Spleen (tissue), 11 donors: Measurements from ENCODE around the gene NCSTN. TPM values are rescaled to one million over a fixed set of nuclear protein-coding genes. Genes with fewer than 3 reads are reported as not detected.

ENCODE experiments used
- DNase-seq: peaks from one replicate; pipeline ENCODE4 v3.0.0-alpha.2; 2020
- H3K27ac ChIP-seq, 8 donors: fragments of 200-600 bp; sonication (generic) in 7 of 8; 1 replicate in 4 of 8; 2 replicates in 4 of 8; pipeline versions ENCODE4 v1.5.0 to v1.8.0; 2016 to 2021; ENCODE audit warnings: inconsistent platforms in 4 of 8, mild to moderate bottlenecking in 4 of 8, moderate library complexity in 1 of 8
- H3K27me3 ChIP-seq, 7 donors: fragments of 200-600 bp; sonication (generic) in 6 of 7; replicated peaks in 1 of 7; 1 replicate in 4 of 7; 2 replicates in 3 of 7; pipeline versions ENCODE4 v1.5.0 to v1.8.0; 2016 to 2021; ENCODE audit warnings: inconsistent platforms in 3 of 7, mild to moderate bottlenecking in 1 of 7
- H3K36me3 ChIP-seq, 6 donors: fragments of 200-600 bp; sonication (generic) in 5 of 6; 1 replicate in 4 of 6; 2 replicates in 2 of 6; pipeline versions ENCODE4 v1.5.0 to v1.8.0; 2016 to 2021; ENCODE audit warnings: inconsistent platforms in 2 of 6
- H3K4me1 ChIP-seq, 6 donors: fragments of 200-600 bp; sonication (generic) in 5 of 6; 1 replicate in 3 of 6; 2 replicates in 3 of 6; pipeline versions ENCODE4 v1.5.0 to v1.8.0; 2016 to 2021; ENCODE audit warnings: inconsistent platforms in 3 of 6
- H3K4me3 ChIP-seq, 8 donors: fragments of 200-600 bp; sonication (generic) in 7 of 8; 1 replicate in 4 of 8; 2 replicates in 4 of 8; pipeline versions ENCODE4 v1.5.0 to v1.8.0; 2016 to 2021; ENCODE audit warnings: inconsistent platforms in 4 of 8, mild to moderate bottlenecking in 4 of 8, moderate library complexity in 2 of 8
- H3K9me3 ChIP-seq, 8 donors: fragments of 200-600 bp; sonication (generic) in 7 of 8; 1 replicate in 4 of 8; 2 replicates in 4 of 8; pipeline versions ENCODE4 v1.5.0 to v1.8.0; 2016 to 2021; ENCODE audit warnings: inconsistent platforms in 4 of 8
- POLR2A ChIP-seq, 3 donors: fragments of 450-650 bp; IDR thresholded peaks; one replicate each; pipeline ENCODE4 v1.5.1; 2017; ENCODE audit warnings: antibody characterized with exemption in 3 of 3, mild to moderate bottlenecking in 1 of 3
- POLR2AphosphoS5 ChIP-seq, 3 donors: sonication (generic); formaldehyde crosslinking; IDR thresholded peaks; one replicate each; pipeline ENCODE4 v1.5.1; 2017; ENCODE audit warnings: antibody characterized with exemption in 3 of 3
- WGBS, 5 donors: extraction: QIAGEN DNeasy Blood & Tissue Kit in 3 of 5; methylation state at CpG; one replicate each; pipeline versions ENCODE4 v1.1.5 to v1.1.7; 2013 to 2018; 5-methylcytosine and 5-hydroxymethylcytosine counted together
- intact Hi-C: fragments of 100-400 bp; cut with DNase I; formaldehyde crosslinking; loops from one replicate; pipeline ENCODE4 v1.15.0; 2023; ENCODE audit warnings: low total_unique reads
- polyA plus RNA-seq, 3 donors: library from polyadenylated mRNA; stranded (reverse); fragments of 200-250 nt; gene quantifications; one replicate each; pipeline ENCODE4 v1.2.1, GENCODE V29; 2013
- total RNA-seq, 7 donors: library from RNA; depleted of rRNA in 3 of 7; stranded (reverse); fragments of >200 nt in 3 of 7; fragmentation: NEBNext Ultra II Directional in 4 of 7; extraction: Animal tissue kit (Norgen Biotek cat#: 25700) in 4 of 7; gene quantifications; one replicate each; pipeline versions ENCODE4 v1.1.0 to v1.2.1, GENCODE V29; 2016 to 2021
- TF ChIP-seq, protein P1 (sequence below), 11 experiments: fragments of 200-600 bp in 7 of 11; fragments of 450-650 bp in 4 of 11; sonication (generic) in 4 of 11; IDR thresholded peaks in 8 of 11; conservative IDR thresholded peaks in 3 of 11; 1 replicate in 7 of 11; 2 replicates in 4 of 11; pipeline versions ENCODE4 v1.4.0 to v1.8.0; 2016 to 2021; ENCODE audit warnings: antibody characterized with exemption in 11 of 11, inconsistent platforms in 4 of 11, mild to moderate bottlenecking in 1 of 11
- donor health status: healthy with polysubstance abuse.
- donor health status: DM: no; HTN: no; CAD: no; lungs with moderate emphysema.
- donor health status: DM: no; HTN: no; CAD: no.
- donor health status: Bipolar disorder and iron deficiency.
- donor health status: healthy.
- donor health status: DM: no; HTN: no; CAD: no.
- donor health status: DM: yes; HTN: yes; CAD: no.

The NCSTN gene
- total and polyA plus RNA-seq, 10 donors = 36.2 to 109 (median 88.4) TPM

DNA sequence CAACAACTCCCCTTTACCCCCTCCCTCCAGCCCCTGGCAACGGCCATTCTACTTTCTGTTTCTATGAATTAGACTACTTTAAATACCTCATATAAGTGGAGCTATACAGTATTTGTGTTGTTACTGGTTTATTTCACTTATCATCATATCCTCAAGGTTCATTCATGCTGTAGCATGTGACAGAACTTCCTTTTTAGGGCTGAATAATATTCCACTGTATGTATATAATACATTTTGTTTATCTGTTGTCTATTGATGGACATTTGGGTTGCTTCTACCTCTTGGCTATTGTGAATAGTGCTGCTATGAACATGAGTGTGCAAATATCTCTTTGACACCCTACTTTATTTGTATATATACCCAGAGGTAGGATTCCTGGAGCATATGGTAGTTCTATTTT is 25.9 kb downstream of the NCSTN start:
- WGBS, 5 donors = 64 to 74% (median 70%) methylated on average over 1 of the region's 1 CpG
- no peaks in the 10 kb centered on the region for H3K9me3 ChIP-seq
- TF ChIP-seq, protein P1, sequence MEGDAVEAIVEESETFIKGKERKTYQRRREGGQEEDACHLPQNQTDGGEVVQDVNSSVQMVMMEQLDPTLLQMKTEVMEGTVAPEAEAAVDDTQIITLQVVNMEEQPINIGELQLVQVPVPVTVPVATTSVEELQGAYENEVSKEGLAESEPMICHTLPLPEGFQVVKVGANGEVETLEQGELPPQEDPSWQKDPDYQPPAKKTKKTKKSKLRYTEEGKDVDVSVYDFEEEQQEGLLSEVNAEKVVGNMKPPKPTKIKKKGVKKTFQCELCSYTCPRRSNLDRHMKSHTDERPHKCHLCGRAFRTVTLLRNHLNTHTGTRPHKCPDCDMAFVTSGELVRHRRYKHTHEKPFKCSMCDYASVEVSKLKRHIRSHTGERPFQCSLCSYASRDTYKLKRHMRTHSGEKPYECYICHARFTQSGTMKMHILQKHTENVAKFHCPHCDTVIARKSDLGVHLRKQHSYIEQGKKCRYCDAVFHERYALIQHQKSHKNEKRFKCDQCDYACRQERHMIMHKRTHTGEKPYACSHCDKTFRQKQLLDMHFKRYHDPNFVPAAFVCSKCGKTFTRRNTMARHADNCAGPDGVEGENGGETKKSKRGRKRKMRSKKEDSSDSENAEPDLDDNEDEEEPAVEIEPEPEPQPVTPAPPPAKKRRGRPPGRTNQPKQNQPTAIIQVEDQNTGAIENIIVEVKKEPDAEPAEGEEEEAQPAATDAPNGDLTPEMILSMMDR (IDR thresholded peaks at IDR 0.05 in 8 of 11, conservative IDR thresholded peaks at IDR 0.05 in 3 of 11) = no peak
- no peak for TF ChIP-seq POLR2A (IDR thresholded peaks at IDR 0.05)
- no peak for TF ChIP-seq POLR2AphosphoS5 (IDR thresholded peaks at IDR 0.05)
- H3K4me3 ChIP-seq = no peak overlapping the region
- H3K27me3 ChIP-seq = peaks cover 0 to 13% (median 0%) of the 10 kb centered on the region in 7 donors
- no peaks in the 10 kb centered on the region for H3K36me3 ChIP-seq
- H3K27ac ChIP-seq = no peak overlapping the region
- intact Hi-C loops = no loop called here
- DNase-seq = no peak
- H3K4me1 ChIP-seq = no peaks in the 10 kb centered on the region

DNA sequence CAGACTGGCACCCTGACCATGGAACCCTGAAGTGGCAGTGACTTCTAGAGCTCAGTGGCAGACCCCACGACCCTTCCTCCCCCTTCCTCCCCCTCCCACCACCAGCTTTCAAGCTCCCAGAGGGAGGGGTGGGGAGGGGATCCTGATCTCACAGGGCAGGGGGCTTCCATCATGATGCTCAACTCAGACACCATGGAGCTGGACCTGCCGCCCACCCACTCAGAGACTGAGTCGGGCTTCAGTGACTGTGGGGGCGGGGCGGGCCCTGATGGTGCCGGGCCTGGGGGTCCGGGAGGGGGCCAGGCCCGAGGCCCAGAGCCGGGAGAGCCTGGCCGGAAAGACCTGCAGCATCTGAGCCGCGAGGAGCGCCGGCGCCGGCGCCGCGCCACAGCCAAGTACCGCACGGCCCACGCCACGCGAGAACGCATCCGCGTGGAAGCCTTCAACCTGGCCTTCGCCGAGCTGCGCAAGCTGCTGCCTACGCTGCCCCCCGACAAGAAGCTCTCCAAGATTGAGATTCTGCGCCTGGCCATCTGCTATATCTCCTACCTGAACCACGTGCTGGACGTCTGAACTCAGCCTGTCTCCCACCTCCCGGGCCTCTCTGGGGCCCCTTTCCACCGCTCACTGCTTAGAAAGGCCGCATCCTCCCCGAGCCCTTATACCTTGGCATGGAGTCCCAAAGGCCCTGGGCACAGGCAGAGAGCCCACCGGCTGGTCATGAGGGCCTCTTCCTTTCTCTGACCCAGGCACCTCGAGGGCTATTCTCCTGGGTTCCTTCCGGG is 27.6 kb downstream of the NCSTN start:
- Histone ChIP-seq H3K4me1 (peaks cover under 1 to 12% (median 9%) of the 10 kb centered on the region in 6 donors), H3K27me3 (peaks cover 0 to 13% (median 0%) of the 10 kb centered on the region in 7 donors), H3K9me3 (no peaks in the 10 kb centered on the region), H3K36me3 (no peaks in the 10 kb centered on the region), H3K4me3 (no peak overlapping the region), H3K27ac (no peak overlapping the region)
- no peak for DNase-seq
- TF ChIP-seq, protein P1 (IDR thresholded peaks at IDR 0.05 in 8 of 11, conservative IDR thresholded peaks at IDR 0.05 in 3 of 11) = no peak
- no peak for TF ChIP-seq POLR2A (IDR thresholded peaks at IDR 0.05)
- no peak for TF ChIP-seq POLR2AphosphoS5 (IDR thresholded peaks at IDR 0.05)
- intact Hi-C loops = no loop called here
- WGBS, 5 donors = 79 to 86% (median 82%) methylated on average over 20 to 42 of the region's 42 CpGs

DNA sequence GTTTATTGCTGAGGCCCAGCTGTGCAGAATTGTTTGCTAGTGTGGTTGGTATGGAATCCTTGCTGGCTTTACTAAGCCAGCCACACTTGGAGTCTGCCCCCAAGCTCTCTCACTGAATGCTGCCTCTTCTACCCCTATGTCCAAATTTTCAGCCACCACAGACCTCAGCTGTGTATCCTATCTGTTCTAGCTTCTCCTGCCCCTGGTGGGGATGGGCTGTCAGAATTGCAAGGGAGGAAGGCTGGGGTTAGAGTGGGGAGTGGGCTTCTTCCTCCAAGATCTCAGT is 28.1 kb downstream of the NCSTN start:
- intact Hi-C loops = no loop called here
- H3K36me3 ChIP-seq = no peaks in the 10 kb centered on the region

DNA sequence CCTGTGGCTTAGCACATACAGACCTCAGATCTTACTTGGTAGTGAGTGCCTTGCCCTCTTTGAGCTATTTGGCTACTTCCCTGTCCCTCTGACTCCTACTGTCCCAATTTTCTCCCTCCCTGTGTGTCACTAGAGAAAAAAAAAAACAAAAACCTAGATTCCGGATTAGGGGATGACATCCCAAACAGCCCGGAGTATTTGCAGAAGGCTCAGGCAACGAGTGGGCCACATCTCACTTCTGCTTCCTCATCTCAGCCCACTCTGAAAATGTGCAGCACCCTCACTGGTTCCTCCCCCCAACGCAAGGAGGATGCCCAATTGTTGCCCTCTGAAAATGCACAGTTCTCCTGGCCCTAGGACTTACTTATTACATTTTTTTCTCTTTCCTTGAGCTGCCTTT is 28.6 kb downstream of the NCSTN start:
- no peak for DNase-seq
- peaks cover 0 to 13% (median 0%) of the 10 kb centered on the region in 7 donors for H3K27me3 ChIP-seq
- TF ChIP-seq POLR2AphosphoS5 (IDR thresholded peaks at IDR 0.05) (no peak), POLR2A (IDR thresholded peaks at IDR 0.05) (no peak)
- TF ChIP-seq, protein P1 (IDR thresholded peaks at IDR 0.05 in 8 of 11, conservative IDR thresholded peaks at IDR 0.05 in 3 of 11) = no peak
- no peaks in the 10 kb centered on the region for H3K9me3 ChIP-seq
- 60 to 79% (median 71%) methylated on average over 4 of the region's 4 CpGs for WGBS, 5 donors
- no peak overlapping the region for H3K27ac ChIP-seq
- intact Hi-C loops = no loop called here
- peaks cover 8 to 21% (median 17%) of the 10 kb centered on the region in 6 donors for H3K4me1 ChIP-seq
- no peak overlapping the region for H3K4me3 ChIP-seq
- H3K36me3 ChIP-seq = no peaks in the 10 kb centered on the region

More for the DNA sequence above, 28.1 kb downstream of the NCSTN start:
- DNase-seq = no peak
- H3K4me3 ChIP-seq = no peak overlapping the region
- peaks cover 6 to 17% (median 14%) of the 10 kb centered on the region in 6 donors for H3K4me1 ChIP-seq
- no peak overlapping the region for H3K27ac ChIP-seq
- H3K27me3 ChIP-seq = peaks cover 0 to 13% (median 0%) of the 10 kb centered on the region in 7 donors
- no peak for TF ChIP-seq POLR2AphosphoS5 (IDR thresholded peaks at IDR 0.05)
- TF ChIP-seq, protein P1 (IDR thresholded peaks at IDR 0.05 in 8 of 11, conservative IDR thresholded peaks at IDR 0.05 in 3 of 11) = no peak
- TF ChIP-seq POLR2A (IDR thresholded peaks at IDR 0.05) = no peak
- no peaks in the 10 kb centered on the region for H3K9me3 ChIP-seq
